GM21390 (cell line): ENCODE data around the gene VCX3A.
"Not testable (repeated sequence)": the region's sequence is repeated elsewhere in the genome, so short reads cannot be mapped to it uniquely, and the experiment has no call there.

Experiments used
- ATAC-seq: cut with Tn5 transposase; IDR thresholded peaks from one replicate; pipeline ENCODE4 v1.9.1; 2021; ENCODE audit not compliant: unreplicated experiment

Gene VCX3A

GRCh38 chrX:6535018-6535417 lies at the start of gene VCX3A:
Gene VCX3A (minus strand): TSS chrX:6535118. CDS start chrX:6534497, 621 bp downstream.
- ATAC-seq = not testable (repeated sequence)

DNA sequence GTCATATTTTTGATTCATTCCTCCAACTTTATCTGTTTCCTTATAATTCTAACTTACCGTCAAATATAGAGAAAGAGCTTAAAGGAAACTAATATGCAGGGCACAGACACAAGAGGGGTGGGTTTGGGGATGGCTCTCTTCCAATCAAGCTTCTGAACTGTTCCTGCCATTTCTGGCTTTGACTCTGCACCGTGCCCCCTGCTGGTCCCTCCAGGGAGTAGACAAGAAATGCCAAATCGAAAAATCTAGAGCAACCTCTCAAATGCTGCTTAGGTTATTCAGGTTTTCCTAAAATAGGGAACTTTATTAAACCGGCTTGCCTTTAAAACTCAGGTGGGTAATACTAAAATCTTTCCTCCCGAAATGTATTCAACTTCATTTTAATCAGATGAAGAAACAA lies 39.8 kb upstream of the VCX3A start:
- no peak for ATAC-seq

- ATAC-seq = no peak
Measured at GRCh38 chrX:6568031-6568430, 33.1 kb upstream of the VCX3A start.

GRCh38 chrX:6558979-6559378 lies 24.1 kb upstream of the VCX3A start:
- ATAC-seq = no peak

DNA sequence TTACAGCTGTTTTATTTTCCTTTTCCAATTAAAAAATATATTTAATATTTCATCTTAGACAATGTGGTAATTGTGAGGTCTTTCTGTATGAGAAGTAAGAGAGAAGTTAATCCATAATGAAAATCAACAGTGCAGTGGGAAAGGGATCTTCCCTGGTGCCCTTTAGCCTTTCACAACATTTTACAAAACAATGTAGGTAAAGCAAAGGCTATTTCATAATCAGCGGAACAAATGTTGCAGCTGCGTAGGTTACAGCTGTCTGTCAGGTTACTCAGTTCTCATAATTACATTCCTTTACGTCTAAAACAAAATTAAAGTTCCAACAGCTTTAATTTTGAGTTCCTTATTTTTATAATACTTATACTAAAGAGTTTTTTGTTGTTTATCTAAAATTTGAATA lies 22.8 kb upstream of the VCX3A start:
- no peak for ATAC-seq

DNA sequence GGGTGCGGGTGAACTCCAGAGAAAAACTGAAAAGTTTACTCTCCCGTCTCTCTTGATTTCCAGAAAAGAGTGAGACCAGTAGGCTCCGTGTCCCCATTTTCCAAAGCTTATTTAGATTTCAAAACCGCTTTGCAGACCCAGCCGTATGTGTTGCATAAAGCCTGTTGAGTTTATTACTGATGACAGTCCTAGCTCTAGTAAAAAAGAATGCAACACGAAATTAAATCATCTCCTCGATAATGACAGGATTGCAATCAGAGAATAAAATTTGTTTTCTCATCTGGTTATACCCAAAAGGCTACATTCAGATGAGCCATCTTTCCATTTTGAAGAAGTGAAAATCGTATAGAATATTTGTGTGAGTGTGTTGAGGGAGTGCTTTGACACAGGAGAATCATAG lies 16.1 kb upstream of the VCX3A start:
- ATAC-seq = no peak

GRCh38 chrX:6545712-6546111 lies 10.8 kb upstream of the VCX3A start:
- ATAC-seq = no peak

DNA sequence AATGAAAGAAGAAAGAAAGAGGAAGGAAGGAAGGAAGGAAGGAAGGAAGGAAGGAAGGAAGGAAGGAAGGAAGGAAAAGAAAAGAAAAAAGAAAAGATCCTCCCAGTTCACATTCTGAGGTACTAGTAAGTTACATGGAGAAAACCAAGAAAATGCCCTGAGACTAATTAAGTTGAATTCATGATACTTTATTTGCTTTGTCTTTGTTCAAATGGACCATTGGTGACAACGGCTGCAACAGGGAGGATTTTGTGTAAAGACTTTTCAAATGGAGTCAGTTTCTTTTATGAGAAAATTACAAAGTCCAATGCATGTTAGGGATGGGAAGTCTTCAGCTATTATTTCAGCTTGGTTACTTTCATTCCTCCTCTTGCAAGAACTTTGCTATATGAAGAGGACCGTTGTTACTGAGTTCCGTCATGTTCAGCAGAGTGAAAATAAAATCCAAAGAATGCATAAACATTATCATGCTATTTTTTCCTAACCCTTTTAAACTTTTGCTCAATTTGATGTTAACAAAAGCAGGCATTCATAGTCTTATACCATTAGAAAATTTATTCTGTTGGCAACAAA lies 8.3 kb downstream of the VCX3A start:
- no peak for ATAC-seq

DNA sequence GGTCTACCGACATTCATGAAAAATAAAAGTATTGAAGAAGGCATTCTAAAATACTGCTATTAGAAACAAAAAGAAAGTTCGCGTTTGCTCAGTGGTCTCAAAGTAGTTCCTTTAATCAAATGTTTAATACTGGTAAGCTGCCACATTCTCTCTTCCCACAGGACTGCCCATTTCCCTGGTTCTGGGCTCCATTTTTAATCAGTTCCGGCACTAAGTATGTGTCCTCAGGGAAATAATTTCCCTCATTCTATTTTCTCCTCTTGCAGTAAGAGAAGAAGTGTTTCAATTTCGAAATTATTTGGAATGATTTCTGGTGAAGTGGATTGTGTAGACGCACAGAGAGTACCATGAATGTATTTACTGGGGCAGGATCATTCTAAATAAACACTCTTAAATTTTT lies 17.5 kb downstream of the VCX3A start:
- ATAC-seq = no peak

- no peak for ATAC-seq
Measured at GRCh38 chrX:6506444-6506843, 28.5 kb downstream of the VCX3A start.

DNA sequence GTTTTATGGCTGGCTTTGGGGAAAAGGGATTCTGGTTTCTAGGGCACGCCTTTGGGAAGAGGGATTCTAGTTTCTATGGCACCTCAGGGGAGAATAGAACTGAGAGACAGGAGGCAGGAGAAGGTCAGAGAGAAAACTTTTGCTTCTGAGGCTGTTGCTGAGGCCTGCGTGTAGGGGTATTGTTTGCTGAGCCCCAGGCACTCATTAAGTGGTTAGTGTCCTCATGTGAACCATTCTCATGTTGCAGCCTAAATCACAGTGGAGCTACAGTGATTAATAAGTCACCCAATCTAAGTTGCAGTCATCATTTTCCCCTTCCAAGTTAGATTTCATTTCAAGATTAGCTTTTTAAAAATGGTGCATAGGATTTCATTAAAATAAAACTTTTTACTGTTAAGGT lies 29.0 kb downstream of the VCX3A start:
- ATAC-seq = no peak

GRCh38 chrX:6500719-6501118 lies 34.2 kb downstream of the VCX3A start:
- no peak for ATAC-seq

DNA sequence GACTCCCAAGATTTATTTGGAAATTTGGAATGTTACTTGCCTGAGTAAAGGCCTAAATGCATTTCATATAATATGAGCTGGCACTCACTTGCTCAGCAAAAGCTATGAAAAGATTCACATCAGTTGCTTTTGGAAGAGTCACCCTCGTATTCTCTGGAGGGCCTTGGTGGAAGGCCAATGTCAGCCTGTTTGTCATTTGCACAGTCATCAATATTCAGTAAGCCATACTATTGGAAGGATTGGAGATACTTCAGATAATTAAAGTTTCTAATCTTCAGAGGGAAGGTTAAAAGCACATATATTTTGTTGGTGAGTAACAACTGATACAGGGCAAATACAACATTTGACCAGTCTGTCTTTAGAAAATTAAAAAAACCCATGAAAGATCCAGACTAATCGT lies 36.6 kb downstream of the VCX3A start:
- ATAC-seq = no peak
